ENCODE results near the gene ENSA. TPM values are rescaled to one million over a fixed set of nuclear protein-coding genes. Genes with fewer than 3 reads are reported as not detected.
A peak's percentile ranks its signal among the peaks of the same experiment; 100 is the strongest.
"Not testable (repeated sequence)": the region's sequence is repeated elsewhere in the genome, so short reads cannot be mapped to it uniquely, and the experiment has no call there.

The ENSA gene
- total RNA-seq, 2 donors from 2014 or later = 81.7 to 139 TPM

DNA sequence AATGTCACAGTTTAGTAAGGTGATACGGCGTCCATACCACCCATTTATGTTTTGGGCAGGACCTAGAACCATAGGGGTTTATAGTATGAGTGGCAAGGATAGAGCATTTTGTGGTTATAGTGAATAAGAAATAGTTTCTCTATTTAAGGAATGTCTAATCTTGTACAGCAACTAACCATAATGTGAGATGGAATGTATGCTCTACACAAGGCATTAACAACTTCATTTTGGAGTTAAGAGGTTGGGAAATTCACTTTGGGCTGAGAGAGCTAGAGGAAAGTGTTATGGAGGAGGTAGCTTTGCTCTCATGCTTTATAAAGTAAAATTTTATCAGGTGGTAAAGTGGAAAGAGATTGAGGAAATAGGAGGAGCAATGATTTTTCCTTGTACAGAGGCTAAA is 47.0 kb downstream of the ENSA start:
- Histone ChIP-seq H3K4me1 (peaks cover 0 to 8% of the 10 kb centered on the region in 2 donors), H3K36me3 (peaks cover 18% of the 10 kb centered on the region), H3K9me3 (no peaks in the 10 kb centered on the region), H3K4me3 (no peak overlapping the region), H3K27ac (no peak overlapping the region), H3K27me3 (no peaks in the 10 kb centered on the region)
- DNase-seq (ENCODE audit: low spot score) = no peak
- TF ChIP-seq, protein P1, sequence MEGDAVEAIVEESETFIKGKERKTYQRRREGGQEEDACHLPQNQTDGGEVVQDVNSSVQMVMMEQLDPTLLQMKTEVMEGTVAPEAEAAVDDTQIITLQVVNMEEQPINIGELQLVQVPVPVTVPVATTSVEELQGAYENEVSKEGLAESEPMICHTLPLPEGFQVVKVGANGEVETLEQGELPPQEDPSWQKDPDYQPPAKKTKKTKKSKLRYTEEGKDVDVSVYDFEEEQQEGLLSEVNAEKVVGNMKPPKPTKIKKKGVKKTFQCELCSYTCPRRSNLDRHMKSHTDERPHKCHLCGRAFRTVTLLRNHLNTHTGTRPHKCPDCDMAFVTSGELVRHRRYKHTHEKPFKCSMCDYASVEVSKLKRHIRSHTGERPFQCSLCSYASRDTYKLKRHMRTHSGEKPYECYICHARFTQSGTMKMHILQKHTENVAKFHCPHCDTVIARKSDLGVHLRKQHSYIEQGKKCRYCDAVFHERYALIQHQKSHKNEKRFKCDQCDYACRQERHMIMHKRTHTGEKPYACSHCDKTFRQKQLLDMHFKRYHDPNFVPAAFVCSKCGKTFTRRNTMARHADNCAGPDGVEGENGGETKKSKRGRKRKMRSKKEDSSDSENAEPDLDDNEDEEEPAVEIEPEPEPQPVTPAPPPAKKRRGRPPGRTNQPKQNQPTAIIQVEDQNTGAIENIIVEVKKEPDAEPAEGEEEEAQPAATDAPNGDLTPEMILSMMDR (IDR thresholded peaks at IDR 0.05) = no peak

DNA sequence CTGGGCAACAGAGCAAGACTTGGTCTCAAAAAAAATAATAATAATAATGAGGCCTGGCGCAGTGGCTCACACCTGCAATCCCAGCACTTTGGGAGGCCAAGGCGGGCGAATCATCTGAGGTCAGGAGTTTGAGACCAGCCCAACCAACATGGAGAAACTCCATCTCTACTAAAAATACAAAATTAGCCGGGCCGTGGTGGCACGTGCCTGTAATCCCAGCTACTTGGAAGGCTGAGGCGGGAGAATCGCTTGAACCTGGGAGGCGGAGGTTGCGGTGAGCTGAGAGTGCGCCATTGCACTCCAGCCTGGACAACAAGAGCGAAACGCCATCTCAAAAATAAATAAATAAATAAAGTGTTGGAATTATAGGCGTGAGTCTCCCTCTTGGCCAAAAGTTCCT is 47.5 kb downstream of the ENSA start:
- H3K27ac ChIP-seq; H3K4me3 ChIP-seq; H3K9me3 ChIP-seq; H3K27me3 ChIP-seq; H3K4me1 ChIP-seq; DNase-seq (ENCODE audit: low spot score): not testable (repeated sequence)
- H3K36me3 ChIP-seq = peaks cover 22% of the 10 kb centered on the region

DNA sequence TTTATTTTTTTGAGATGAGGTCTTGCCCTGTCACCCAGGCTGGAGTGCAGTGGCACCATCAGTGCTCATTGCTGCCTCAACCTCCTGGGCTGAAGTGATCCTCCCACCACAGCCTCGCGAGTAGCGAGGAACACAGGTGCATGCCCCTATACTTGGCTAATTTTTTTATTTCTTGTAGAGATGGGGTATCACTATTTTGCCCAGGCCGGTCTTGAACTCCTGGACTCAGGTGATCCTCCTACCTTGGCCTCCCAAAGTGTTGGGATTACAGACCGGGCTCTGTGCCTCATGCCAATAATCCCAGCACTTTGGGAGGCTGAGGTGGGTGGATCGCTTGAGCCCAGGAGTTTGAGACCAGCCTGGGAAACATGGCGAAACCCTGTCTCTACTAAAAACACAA is 48.0 kb downstream of the ENSA start:
- H3K4me3 ChIP-seq; H3K27ac ChIP-seq; H3K9me3 ChIP-seq; H3K27me3 ChIP-seq; DNase-seq (ENCODE audit: low spot score); H3K4me1 ChIP-seq: not testable (repeated sequence)
- peaks cover 27% of the 10 kb centered on the region for H3K36me3 ChIP-seq

DNA sequence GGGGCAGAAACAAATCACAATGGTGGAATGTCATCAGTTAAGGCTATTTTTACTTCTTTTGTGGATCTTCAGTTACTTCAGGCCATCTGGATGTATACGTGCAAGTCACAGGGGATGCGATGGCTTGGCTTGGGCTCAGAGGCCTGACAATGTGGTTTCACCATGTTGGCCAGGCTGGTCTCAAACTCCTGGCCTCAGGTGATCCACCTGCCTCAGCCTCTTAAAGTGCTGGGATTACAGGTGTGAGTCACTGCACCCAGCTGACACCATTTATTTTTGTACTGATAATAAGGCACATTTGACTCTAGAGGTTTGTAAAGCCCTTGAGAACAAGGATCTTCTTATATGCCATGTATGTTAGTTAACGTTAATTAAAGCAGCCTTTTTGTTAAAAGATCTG is 48.4 kb downstream of the ENSA start:
- peaks cover 0 to 12% of the 10 kb centered on the region in 2 donors for H3K4me1 ChIP-seq
- not testable (repeated sequence) for H3K27ac ChIP-seq; H3K9me3 ChIP-seq; DNase-seq (ENCODE audit: low spot score); H3K27me3 ChIP-seq; H3K4me3 ChIP-seq
- peaks cover 32% of the 10 kb centered on the region for H3K36me3 ChIP-seq

DNA sequence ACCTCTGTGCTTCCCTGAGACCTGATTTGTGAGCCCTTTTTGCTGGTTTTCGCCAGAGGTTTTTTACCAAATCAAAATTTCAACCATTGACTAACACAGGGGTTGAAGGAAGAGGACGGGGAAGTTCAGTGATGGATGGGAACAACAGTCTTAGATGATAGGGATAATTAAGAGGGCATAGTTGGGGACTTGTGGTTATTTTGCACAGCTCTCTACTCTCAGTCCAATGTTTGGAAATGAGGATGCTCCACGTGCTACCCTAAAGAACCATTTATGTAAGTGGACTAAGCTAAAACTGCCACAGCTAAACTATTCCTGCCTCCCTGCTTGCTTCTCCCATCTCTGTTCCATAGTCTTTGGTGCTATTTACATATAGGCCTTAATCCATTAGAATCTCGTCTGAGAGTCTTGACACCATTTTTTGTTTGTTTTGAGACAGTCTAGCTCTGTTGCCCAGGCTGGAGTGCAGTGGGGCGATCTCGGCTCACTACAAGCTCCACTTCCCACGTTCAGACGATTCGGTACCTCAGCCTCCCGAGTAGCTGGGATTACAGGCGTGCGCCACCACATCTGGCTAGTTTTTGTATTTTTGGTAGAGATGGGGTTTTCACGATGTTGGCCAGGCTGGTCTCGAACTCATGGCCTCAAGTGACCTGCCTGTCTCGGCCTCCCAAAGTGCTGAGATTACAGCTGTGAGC is 49.3 kb downstream of the ENSA start:
- TF ChIP-seq, protein P1 (IDR thresholded peaks at IDR 0.05) = no peak
- Histone ChIP-seq H3K4me3 (peak overlapping the region; percentile 34 to 90), H3K36me3 (peaks cover 41% of the 10 kb centered on the region), H3K27me3 (no peaks in the 10 kb centered on the region), H3K9me3 (no peaks in the 10 kb centered on the region), H3K27ac (peak overlapping the region; percentile 98 to 100), H3K4me1 (peaks cover 0 to 19% of the 10 kb centered on the region in 2 donors)
- DNase-seq (ENCODE audit: low spot score) = no peak

DNA sequence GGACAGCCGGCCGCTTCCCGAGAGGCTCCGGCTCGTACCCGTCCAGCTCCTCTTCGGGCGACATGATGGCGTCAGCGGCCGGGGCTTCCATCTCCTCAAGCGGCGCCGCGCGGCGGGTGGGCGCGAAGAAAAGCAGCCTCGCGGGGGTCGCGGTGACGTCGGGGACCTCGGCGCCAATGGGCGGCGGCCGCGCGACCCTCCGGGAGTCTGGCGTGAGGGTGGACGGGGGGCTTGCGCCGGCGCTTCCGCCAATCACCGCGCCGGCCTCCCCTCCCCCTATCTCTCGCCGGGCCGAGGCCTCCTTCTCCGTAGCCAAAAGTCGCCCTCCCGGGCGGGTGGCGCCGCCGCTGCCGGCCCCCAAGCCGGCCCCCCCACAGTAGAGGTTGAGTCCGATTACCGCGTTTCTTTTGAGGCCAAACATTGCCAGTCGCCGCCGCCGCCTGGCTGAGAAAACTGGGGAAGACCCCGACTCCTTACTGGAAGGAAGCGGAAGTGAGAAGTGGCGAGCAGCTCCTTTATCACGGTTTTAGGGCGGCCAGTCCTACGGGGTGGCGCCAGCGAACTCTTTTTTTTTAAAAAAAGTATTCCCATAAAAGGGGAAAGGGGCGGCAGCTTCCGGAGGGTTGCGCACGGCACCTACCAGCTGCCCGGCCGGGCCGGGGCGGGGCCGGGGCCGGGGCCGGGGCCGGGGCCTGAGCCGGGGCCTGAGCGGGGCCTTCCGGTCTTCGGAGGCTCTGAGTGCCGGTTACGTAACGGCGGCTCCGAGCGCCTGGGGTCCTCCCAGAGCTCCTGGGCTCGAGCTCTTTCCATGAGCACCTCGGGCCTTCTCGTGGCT is 50.1 kb downstream of the ENSA start, which contains the start of gene MCL1:
Gene MCL1 (minus strand): TSS at position 501 of the 835 bp plus-strand sequence. CDS start 80 bp downstream, at position 421.
- TF ChIP-seq, protein P1 (IDR thresholded peaks at IDR 0.05) = peak in 1 of 2 donors; percentile 33
- DNase-seq (ENCODE audit: low spot score) = peak; percentile 96
- Histone ChIP-seq H3K27me3 (no peaks in the 10 kb centered on the region), H3K27ac (peak within 1 kb of the TSS; percentile 98 to 100), H3K9me3 (no peaks in the 10 kb centered on the region), H3K36me3 (peaks cover 48% of the 10 kb centered on the region), H3K4me3 (peak within 1 kb of the TSS; percentile 90 to 96), H3K4me1 (peaks cover 0 to 26% of the 10 kb centered on the region in 2 donors)

Data from right atrium auricular region (tissue), 2 donors.